ENCODE data around the gene NTHL1.

DNA sequence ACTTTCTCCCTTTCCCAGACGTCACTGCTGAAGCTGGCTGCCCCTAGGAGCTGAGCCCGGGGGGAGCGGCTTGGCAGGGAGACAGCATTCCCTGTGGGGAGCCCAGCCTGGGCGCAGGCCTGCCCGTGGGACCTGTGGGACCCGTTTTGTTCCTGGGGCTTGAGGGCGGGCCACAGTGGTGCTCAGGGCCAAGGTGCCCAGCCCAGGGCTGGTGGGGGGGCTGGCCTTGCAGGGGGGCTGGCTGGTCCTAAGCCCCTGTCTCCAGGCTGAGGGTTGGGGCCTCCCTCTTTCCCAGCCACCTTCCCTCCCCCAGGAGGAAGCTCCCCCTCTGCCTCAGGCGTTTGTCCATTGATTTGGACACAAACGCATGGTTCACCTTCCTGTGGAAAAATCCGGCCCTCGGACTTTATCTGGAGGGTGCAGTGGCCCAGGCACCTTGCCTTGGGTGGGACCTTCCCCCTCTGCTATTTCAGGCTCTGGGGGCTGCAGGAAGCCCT lies 16.5 kb downstream of the NTHL1 start:
- TF ChIP-seq, protein P1, sequence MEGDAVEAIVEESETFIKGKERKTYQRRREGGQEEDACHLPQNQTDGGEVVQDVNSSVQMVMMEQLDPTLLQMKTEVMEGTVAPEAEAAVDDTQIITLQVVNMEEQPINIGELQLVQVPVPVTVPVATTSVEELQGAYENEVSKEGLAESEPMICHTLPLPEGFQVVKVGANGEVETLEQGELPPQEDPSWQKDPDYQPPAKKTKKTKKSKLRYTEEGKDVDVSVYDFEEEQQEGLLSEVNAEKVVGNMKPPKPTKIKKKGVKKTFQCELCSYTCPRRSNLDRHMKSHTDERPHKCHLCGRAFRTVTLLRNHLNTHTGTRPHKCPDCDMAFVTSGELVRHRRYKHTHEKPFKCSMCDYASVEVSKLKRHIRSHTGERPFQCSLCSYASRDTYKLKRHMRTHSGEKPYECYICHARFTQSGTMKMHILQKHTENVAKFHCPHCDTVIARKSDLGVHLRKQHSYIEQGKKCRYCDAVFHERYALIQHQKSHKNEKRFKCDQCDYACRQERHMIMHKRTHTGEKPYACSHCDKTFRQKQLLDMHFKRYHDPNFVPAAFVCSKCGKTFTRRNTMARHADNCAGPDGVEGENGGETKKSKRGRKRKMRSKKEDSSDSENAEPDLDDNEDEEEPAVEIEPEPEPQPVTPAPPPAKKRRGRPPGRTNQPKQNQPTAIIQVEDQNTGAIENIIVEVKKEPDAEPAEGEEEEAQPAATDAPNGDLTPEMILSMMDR (conservative IDR thresholded peaks at IDR 0.05), result no peak
- no peak for TF ChIP-seq EZH2 (IDR thresholded peaks at IDR 0.05; ENCODE audit: low read depth)

Data from PC-9 (cell line).